Skeletal muscle satellite cell (primary cell): Measurements from ENCODE around the gene POFUT2.

Experiments
- H3K27me3 ChIP-seq: 2 replicates; pipeline ENCODE4 v1.7.0; 2013; ENCODE audit warnings: low read length; ENCODE audit not compliant: control insufficient read depth, insufficient read depth
- H3K36me3 ChIP-seq: 2 replicates; pipeline ENCODE4 v1.7.0; 2013; ENCODE audit warnings: mild to moderate bottlenecking, control low read depth, low read length; ENCODE audit not compliant: insufficient read depth
- H3K4me1 ChIP-seq: 2 replicates; pipeline ENCODE4 v1.7.0; 2013; ENCODE audit warnings: low read length; ENCODE audit not compliant: control insufficient read depth, insufficient read depth
- H3K4me2 ChIP-seq: 2 replicates; pipeline ENCODE4 v1.7.0; 2013; ENCODE audit warnings: mild to moderate bottlenecking, low read length
- H3K4me3 ChIP-seq: 2 replicates; pipeline ENCODE4 v1.7.0; 2013; ENCODE audit warnings: low read length
- H3K9ac ChIP-seq: 2 replicates; pipeline ENCODE4 v1.7.0; 2013; ENCODE audit warnings: mild to moderate bottlenecking, low read depth, low read length, moderate library complexity
- H3K9me3 ChIP-seq: replicated peaks from 2 replicates; pipeline ENCODE4 v1.7.0; 2013; ENCODE audit warnings: mild to moderate bottlenecking, control low read depth, low read length

The POFUT2 gene

GRCh38 chr21:45331531-45332147 is 43.9 kb upstream of the POFUT2 start:
- H3K4me2 ChIP-seq, result no peak overlapping the region
- no peaks in the 10 kb centered on the region for H3K36me3 ChIP-seq
- no peak overlapping the region for H3K9ac ChIP-seq

GRCh38 chr21:45330851-45331261 is 43.2 kb upstream of the POFUT2 start:
- Histone ChIP-seq H3K36me3 (no peaks in the 10 kb centered on the region), H3K4me1 (peaks cover 22% of the 10 kb centered on the region), H3K4me2 (no peak overlapping the region), H3K9ac (no peak overlapping the region), H3K9me3 (no peaks in the 10 kb centered on the region), H3K27me3 (no peaks in the 10 kb centered on the region), H3K4me3 (no peak overlapping the region)

More at GRCh38 chr21:45331531-45332147, 43.9 kb upstream of the POFUT2 start:
- peaks cover 16% of the 10 kb centered on the region for H3K4me1 ChIP-seq
- peaks cover 5% of the 10 kb centered on the region for H3K27me3 ChIP-seq
- H3K4me3 ChIP-seq, result no peak overlapping the region
- H3K9me3 ChIP-seq, result no peaks in the 10 kb centered on the region

DNA sequence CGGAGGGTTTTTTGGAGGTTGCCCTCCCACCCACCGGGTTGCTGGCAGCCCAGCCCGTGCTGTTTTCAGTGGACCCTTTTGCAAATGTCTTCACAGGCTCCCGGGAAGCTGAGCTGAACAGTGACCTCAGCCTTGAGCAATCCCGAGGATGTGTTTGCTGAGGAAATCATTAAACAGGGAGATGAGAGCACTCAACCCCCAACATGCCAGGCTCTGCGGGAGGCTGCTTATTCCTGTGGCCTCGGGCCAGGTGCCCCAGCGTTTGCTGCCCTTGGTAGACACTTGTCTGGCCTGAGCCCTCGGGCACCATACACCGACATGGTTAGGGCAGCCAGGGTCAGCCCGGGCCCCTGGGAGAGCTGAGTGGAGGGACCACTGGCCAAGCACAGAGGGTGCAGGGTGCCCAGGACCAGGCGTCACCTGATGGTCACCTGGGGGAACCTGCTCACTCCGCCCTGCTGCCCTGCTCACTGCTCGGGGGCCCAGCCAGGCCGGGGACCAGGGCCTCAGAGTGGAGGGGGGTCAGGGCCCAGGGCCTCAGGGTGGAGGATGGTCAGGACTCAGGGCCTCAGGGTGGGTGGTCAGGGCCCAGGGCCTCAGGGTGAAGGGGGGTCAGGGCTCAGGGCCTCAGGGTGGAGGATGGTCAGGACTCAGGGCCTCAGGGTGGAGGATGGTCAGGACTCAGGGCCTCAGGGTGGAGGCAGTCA is 42.5 kb upstream of the POFUT2 start:
- H3K9ac ChIP-seq, result peak overlapping the region; percentile 43
- H3K27me3 ChIP-seq, result no peaks in the 10 kb centered on the region
- H3K36me3 ChIP-seq, result no peaks in the 10 kb centered on the region
- peak overlapping the region; percentile 66 for H3K4me2 ChIP-seq
- H3K4me3 ChIP-seq, result peak overlapping the region; percentile 8
- no peaks in the 10 kb centered on the region for H3K9me3 ChIP-seq
- peaks cover 27% of the 10 kb centered on the region for H3K4me1 ChIP-seq

- H3K9ac ChIP-seq, result peak overlapping the region; percentile 43
- H3K4me1 ChIP-seq, result peaks cover 30% of the 10 kb centered on the region
- H3K9me3 ChIP-seq, result no peaks in the 10 kb centered on the region
- peak overlapping the region; percentile 8 for H3K4me3 ChIP-seq
- H3K4me2 ChIP-seq, result peak overlapping the region; percentile 66
- no peaks in the 10 kb centered on the region for H3K27me3 ChIP-seq
- H3K36me3 ChIP-seq, result no peaks in the 10 kb centered on the region
These were observed 41.8 kb upstream of the POFUT2 start for GRCh38 chr21:45329261-45330074.

- H3K27me3 ChIP-seq, result no peaks in the 10 kb centered on the region
- no peak overlapping the region for H3K4me3 ChIP-seq
These were observed 40.8 kb upstream of the POFUT2 start for GRCh38 chr21:45328198-45329091.

DNA sequence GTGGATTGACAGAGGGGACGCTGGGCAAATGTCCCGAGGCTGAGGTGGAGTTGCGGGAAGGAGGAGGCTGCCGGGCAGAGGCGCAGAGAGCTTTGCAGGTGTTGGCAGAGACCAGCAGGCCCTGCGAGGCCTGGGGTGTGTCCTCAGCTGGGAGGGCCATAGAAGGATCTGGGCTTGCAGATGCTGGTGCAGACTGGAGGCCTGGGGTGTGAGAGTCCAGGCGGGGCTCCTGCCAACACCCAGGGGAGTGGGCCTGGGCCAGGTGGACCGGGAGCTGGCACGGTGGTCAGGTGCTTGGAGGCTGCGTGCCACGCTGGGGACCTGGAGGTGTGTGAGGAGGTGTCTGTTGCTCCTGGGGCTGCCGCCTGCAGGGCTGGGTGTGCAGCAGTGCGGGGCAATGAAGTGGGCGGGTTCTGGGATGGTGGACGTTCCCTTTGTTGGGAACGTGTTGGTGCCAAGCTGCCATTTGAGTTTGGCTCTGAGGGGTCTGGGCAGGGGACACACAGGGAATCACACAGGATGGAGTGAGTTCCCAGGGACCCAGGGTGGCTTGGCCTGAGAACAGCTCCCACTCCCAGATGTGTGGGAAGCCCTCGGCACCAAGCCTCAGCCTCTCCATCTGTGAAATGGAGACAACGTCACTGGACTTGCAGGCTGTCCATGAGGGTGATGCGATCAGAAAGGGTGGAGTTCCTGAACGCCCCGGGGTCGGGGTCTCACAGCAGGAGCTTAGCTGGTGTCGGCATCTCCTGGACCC is 39.9 kb upstream of the POFUT2 start:
- H3K9me3 ChIP-seq, result no peaks in the 10 kb centered on the region
- H3K4me1 ChIP-seq, result peaks cover 44% of the 10 kb centered on the region
- H3K4me3 ChIP-seq, result no peak overlapping the region
- no peak overlapping the region for H3K9ac ChIP-seq
- no peaks in the 10 kb centered on the region for H3K36me3 ChIP-seq
- H3K4me2 ChIP-seq, result no peak overlapping the region
- H3K27me3 ChIP-seq, result no peaks in the 10 kb centered on the region

More at GRCh38 chr21:45328198-45329091, 40.8 kb upstream of the POFUT2 start:
- Histone ChIP-seq H3K36me3 (no peaks in the 10 kb centered on the region), H3K9me3 (no peaks in the 10 kb centered on the region), H3K4me1 (peaks cover 35% of the 10 kb centered on the region), H3K4me2 (no peak overlapping the region), H3K9ac (no peak overlapping the region)

DNA sequence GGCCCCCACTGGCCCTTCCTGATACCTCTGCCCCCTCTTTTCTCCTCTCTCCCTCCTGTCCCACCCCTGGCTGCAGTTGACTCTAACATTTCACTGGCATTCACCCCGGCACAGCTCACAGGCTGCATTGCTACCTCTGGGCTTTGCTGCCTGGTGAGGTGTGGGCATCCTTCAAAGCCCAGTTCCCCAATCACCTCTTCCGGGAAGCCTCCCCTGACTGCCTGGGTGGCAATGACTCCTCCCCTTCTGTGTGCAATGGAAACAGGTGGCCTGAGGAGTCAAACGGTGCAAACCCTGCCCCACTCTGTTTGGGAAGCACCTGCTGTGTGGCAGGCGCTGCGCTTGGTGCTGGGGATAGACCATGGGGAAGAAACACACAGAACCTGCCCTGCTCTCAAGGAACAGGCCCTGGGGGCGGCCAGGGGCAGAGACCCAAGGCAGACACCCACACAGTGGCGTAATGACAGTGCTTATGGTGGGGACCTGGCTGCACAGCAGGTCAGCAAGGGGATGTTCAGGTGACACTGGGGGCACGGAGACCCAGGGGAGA is 39.3 kb upstream of the POFUT2 start:
- Histone ChIP-seq H3K4me2 (no peak overlapping the region), H3K36me3 (no peaks in the 10 kb centered on the region), H3K9ac (no peak overlapping the region), H3K9me3 (no peaks in the 10 kb centered on the region), H3K27me3 (no peaks in the 10 kb centered on the region), H3K4me1 (peaks cover 49% of the 10 kb centered on the region), H3K4me3 (no peak overlapping the region)

DNA sequence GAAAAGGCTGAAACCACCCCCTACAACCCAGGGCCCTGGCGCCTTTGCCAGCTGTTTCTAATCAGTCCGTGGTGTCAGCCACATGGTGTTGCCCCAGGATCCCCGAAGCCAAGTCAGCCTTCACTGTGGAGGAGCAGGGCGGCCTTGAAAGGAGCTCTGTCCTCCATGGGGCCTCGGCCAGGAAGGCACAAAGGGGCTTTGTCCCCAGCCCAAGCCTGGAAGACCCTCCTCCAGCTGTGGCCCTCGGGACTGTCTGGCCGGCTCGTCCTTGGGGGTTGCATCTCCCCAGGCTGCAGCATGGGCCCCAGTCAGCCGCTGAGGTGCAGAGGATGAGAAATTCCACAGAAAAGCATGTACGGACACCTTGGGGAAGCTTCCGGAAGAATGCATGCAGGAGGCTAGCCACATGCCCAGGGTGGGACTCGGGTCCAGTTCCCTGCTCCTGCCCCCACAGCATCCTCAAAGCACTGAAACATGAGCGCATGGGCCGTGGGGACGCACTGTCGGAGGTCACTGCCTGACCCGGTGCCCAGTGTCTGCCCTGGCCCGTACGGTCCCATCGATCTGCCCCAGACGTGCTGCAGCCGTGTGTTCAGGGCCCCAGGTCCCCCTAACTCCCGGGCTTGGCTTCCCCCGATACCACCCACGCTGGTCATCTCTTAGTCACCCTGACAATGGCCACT is 38.6 kb upstream of the POFUT2 start:
- Histone ChIP-seq H3K9ac (no peak overlapping the region), H3K9me3 (no peaks in the 10 kb centered on the region), H3K4me3 (no peak overlapping the region), H3K4me2 (no peak overlapping the region), H3K27me3 (no peaks in the 10 kb centered on the region), H3K4me1 (peaks cover 52% of the 10 kb centered on the region), H3K36me3 (no peaks in the 10 kb centered on the region)

GRCh38 chr21:45325206-45326168 is 37.8 kb upstream of the POFUT2 start:
- Histone ChIP-seq H3K4me3 (no peak overlapping the region), H3K9me3 (no peaks in the 10 kb centered on the region), H3K4me2 (no peak overlapping the region), H3K27me3 (no peaks in the 10 kb centered on the region), H3K36me3 (no peaks in the 10 kb centered on the region), H3K9ac (no peak overlapping the region), H3K4me1 (peaks cover 57% of the 10 kb centered on the region)
